Muscle layer of duodenum (tissue), 2 donors: ENCODE data around the gene EIF4A3.
"Not testable (repeated sequence)": the region's sequence is repeated elsewhere in the genome, so short reads cannot be mapped to it uniquely, and the experiment has no call there.

Source experiments
- H3K27ac ChIP-seq: one replicate; pipeline ENCODE4 v1.7.0; 2013; ENCODE audit warnings: mild to moderate bottlenecking, low read length
- H3K27me3 ChIP-seq: one replicate; pipeline ENCODE4 v1.7.0; 2013; ENCODE audit warnings: low read depth, mild to moderate bottlenecking, control low read depth, low read length
- H3K36me3 ChIP-seq, 2 donors: one replicate each; pipeline ENCODE4 v1.7.0; 2013; ENCODE audit warnings: low read length in 2 of 2, control low read depth in 1 of 2, mild to moderate bottlenecking in 1 of 2; ENCODE audit not compliant: insufficient read depth in 2 of 2, control insufficient read depth in 1 of 2
- H3K4me1 ChIP-seq, 2 donors: one replicate each; pipeline ENCODE4 v1.7.0; 2013; ENCODE audit warnings: low read length in 2 of 2, mild to moderate bottlenecking in 2 of 2, control low read depth in 1 of 2, moderate library complexity in 1 of 2; ENCODE audit not compliant: insufficient read depth in 2 of 2, control insufficient read depth in 1 of 2
- H3K4me3 ChIP-seq, 2 donors: one replicate each; pipeline ENCODE4 v1.7.0; 2013; ENCODE audit warnings: low read length in 2 of 2, low read depth in 1 of 2, mild to moderate bottlenecking in 1 of 2
- H3K9me3 ChIP-seq, 2 donors: one replicate each; pipeline ENCODE4 v1.7.0; 2013; ENCODE audit warnings: low read length in 2 of 2, control low read depth in 1 of 2, mild to moderate bottlenecking in 1 of 2; ENCODE audit not compliant: control insufficient read depth in 1 of 2
- donor health status: healthy.

Gene EIF4A3

GRCh38 chr17:80095038-80095843 is 51.7 kb downstream of the EIF4A3 start:
- no peaks in the 10 kb centered on the region for H3K9me3 ChIP-seq
- H3K4me1 ChIP-seq: no peaks in the 10 kb centered on the region
- H3K36me3 ChIP-seq: peaks cover 0 to 3% of the 10 kb centered on the region in 2 donors
- H3K27ac ChIP-seq: no peak overlapping the region
- no peaks in the 10 kb centered on the region for H3K27me3 ChIP-seq
- no peak overlapping the region for H3K4me3 ChIP-seq

- Histone ChIP-seq H3K4me1 (no peaks in the 10 kb centered on the region), H3K4me3 (no peak overlapping the region), H3K27me3 (no peaks in the 10 kb centered on the region), H3K27ac (no peak overlapping the region), H3K36me3 (peaks cover 0 to 12% of the 10 kb centered on the region in 2 donors), H3K9me3 (no peaks in the 10 kb centered on the region)
Observed at GRCh38 chr17:80092959-80093358, 54.0 kb downstream of the EIF4A3 start.

- H3K4me1 ChIP-seq: no peaks in the 10 kb centered on the region
- no peak overlapping the region for H3K27ac ChIP-seq
- H3K36me3 ChIP-seq: peaks cover 0 to 12% of the 10 kb centered on the region in 2 donors
- H3K27me3 ChIP-seq: no peaks in the 10 kb centered on the region
- no peaks in the 10 kb centered on the region for H3K9me3 ChIP-seq
- H3K4me3 ChIP-seq: no peak overlapping the region
Observed at GRCh38 chr17:80091376-80091775, 55.6 kb downstream of the EIF4A3 start.

- H3K27ac ChIP-seq, H3K4me3 ChIP-seq, H3K4me1 ChIP-seq, H3K27me3 ChIP-seq, H3K9me3 ChIP-seq: not testable (repeated sequence)
- H3K36me3 ChIP-seq: peaks cover 0 to 12% of the 10 kb centered on the region in 2 donors
Observed at GRCh38 chr17:80090164-80090563, 56.8 kb downstream of the EIF4A3 start.

- H3K27ac ChIP-seq: no peak overlapping the region
- H3K27me3 ChIP-seq: no peaks in the 10 kb centered on the region
- no peaks in the 10 kb centered on the region for H3K9me3 ChIP-seq
- peaks cover 0 to 12% of the 10 kb centered on the region in 2 donors for H3K36me3 ChIP-seq
- no peak overlapping the region for H3K4me3 ChIP-seq
- no peaks in the 10 kb centered on the region for H3K4me1 ChIP-seq
Observed at GRCh38 chr17:80089762-80090161, 57.2 kb downstream of the EIF4A3 start.

GRCh38 chr17:80087346-80088265 is 59.3 kb downstream of the EIF4A3 start:
- H3K36me3 ChIP-seq: peaks cover 0 to 12% of the 10 kb centered on the region in 2 donors
- no peak overlapping the region for H3K4me3 ChIP-seq
- H3K27ac ChIP-seq: no peak overlapping the region
- H3K9me3 ChIP-seq: no peaks in the 10 kb centered on the region
- H3K27me3 ChIP-seq: no peaks in the 10 kb centered on the region
- H3K4me1 ChIP-seq: peaks cover 0 to 3% of the 10 kb centered on the region in 2 donors

GRCh38 chr17:80086616-80087015 is 60.3 kb downstream of the EIF4A3 start:
- no peak overlapping the region for H3K4me3 ChIP-seq
- H3K27ac ChIP-seq: no peak overlapping the region
- peaks cover 0 to 4% of the 10 kb centered on the region in 2 donors for H3K4me1 ChIP-seq
- H3K36me3 ChIP-seq: peaks cover 0 to 16% of the 10 kb centered on the region in 2 donors
- H3K9me3 ChIP-seq: no peaks in the 10 kb centered on the region
- no peaks in the 10 kb centered on the region for H3K27me3 ChIP-seq

GRCh38 chr17:80086081-80086480 is 60.8 kb downstream of the EIF4A3 start:
- peaks cover 0 to 18% of the 10 kb centered on the region in 2 donors for H3K36me3 ChIP-seq
- no peak overlapping the region for H3K4me3 ChIP-seq
- no peaks in the 10 kb centered on the region for H3K27me3 ChIP-seq
- H3K4me1 ChIP-seq: peaks cover 0 to 4% of the 10 kb centered on the region in 2 donors
- no peaks in the 10 kb centered on the region for H3K9me3 ChIP-seq
- H3K27ac ChIP-seq: no peak overlapping the region

- Histone ChIP-seq H3K4me1 (peaks cover 0 to 4% of the 10 kb centered on the region in 2 donors), H3K9me3 (no peaks in the 10 kb centered on the region), H3K4me3 (no peak overlapping the region), H3K27ac (no peak overlapping the region), H3K36me3 (peaks cover 0 to 11% of the 10 kb centered on the region in 2 donors), H3K27me3 (no peaks in the 10 kb centered on the region)
Observed at GRCh38 chr17:80084773-80085172, 62.2 kb downstream of the EIF4A3 start.
